Effector memory CD4-positive, alpha-beta T cell (primary cell): ENCODE results near the gene HDAC7.

Source experiments
- DNase-seq, 3 donors: peaks; one replicate each; pipeline ENCODE4 v3.0.0-alpha.2; 2020
- H3K27ac ChIP-seq: 2 replicates; pipeline ENCODE4 v1.7.0; 2013; ENCODE audit warnings: mild to moderate bottlenecking, low read length, moderate library complexity; ENCODE audit not compliant: insufficient read depth, poor library complexity, severe bottlenecking
- H3K27me3 ChIP-seq: replicated peaks from 2 replicates; pipeline ENCODE4 v1.7.0; 2013; ENCODE audit warnings: mild to moderate bottlenecking, low read length; ENCODE audit not compliant: insufficient read depth, control insufficient read depth, poor library complexity, severe bottlenecking
- H3K36me3 ChIP-seq: 2 replicates; pipeline ENCODE4 v1.7.0; 2013; ENCODE audit warnings: mild to moderate bottlenecking, low read length, moderate library complexity; ENCODE audit not compliant: control insufficient read depth, insufficient read depth
- H3K4me1 ChIP-seq: 2 replicates; pipeline ENCODE4 v1.7.0; 2013; ENCODE audit warnings: low read length, mild to moderate bottlenecking; ENCODE audit not compliant: control insufficient read depth, insufficient read depth, poor library complexity, severe bottlenecking
- H3K4me3 ChIP-seq: 2 replicates; pipeline ENCODE4 v1.7.0; 2013; ENCODE audit warnings: low read length, low read depth, mild to moderate bottlenecking; ENCODE audit not compliant: insufficient read depth, poor library complexity, severe bottlenecking
- H3K9me3 ChIP-seq: 2 replicates; pipeline ENCODE4 v1.7.0; 2013; ENCODE audit warnings: mild to moderate bottlenecking, low read length, moderate library complexity; ENCODE audit not compliant: control insufficient read depth

Gene HDAC7

DNA sequence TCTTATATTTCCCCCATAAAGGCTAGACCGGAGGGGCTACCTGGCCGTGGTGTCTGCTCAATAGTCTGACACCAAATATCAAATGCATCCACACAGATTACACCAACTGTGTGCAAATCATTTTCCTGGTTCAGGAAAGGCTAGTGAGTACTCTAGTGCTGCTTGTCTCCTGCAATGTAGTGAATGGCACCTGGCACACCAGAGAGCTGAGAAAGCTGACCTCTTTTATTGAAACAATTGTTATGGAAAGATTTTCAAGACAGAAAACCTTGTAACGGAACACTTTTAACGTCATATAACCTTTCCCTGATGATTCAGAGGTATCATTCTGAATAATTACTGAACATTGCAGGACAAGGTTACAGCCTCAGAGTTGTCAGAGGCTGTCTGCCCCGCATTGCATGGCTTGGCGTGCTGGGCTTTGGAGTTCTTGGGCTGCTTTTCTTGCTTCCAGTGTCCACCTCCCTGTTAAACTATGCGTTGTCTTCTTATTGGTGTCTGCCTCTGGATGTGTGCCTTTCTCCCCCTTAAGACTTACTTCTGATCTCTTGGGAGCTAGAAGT is 40.7 kb upstream of the HDAC7 start:
- no peaks in the 10 kb centered on the region for H3K36me3 ChIP-seq
- no peak for DNase-seq

GRCh38 chr12:47858511-47859266 is 39.0 kb upstream of the HDAC7 start:
- H3K27ac ChIP-seq, result no peak overlapping the region
- H3K36me3 ChIP-seq, result no peaks in the 10 kb centered on the region
- H3K27me3 ChIP-seq, result no peaks in the 10 kb centered on the region
- H3K4me3 ChIP-seq, result no peak overlapping the region
- no peaks in the 10 kb centered on the region for H3K9me3 ChIP-seq
- H3K4me1 ChIP-seq, result no peaks in the 10 kb centered on the region
- DNase-seq, result no peak

More for the DNA sequence above, 40.7 kb upstream of the HDAC7 start:
- H3K27me3 ChIP-seq, result no peaks in the 10 kb centered on the region
- H3K4me1 ChIP-seq, result no peaks in the 10 kb centered on the region
- no peaks in the 10 kb centered on the region for H3K9me3 ChIP-seq
- H3K27ac ChIP-seq, result no peak overlapping the region
- H3K4me3 ChIP-seq, result no peak overlapping the region

DNA sequence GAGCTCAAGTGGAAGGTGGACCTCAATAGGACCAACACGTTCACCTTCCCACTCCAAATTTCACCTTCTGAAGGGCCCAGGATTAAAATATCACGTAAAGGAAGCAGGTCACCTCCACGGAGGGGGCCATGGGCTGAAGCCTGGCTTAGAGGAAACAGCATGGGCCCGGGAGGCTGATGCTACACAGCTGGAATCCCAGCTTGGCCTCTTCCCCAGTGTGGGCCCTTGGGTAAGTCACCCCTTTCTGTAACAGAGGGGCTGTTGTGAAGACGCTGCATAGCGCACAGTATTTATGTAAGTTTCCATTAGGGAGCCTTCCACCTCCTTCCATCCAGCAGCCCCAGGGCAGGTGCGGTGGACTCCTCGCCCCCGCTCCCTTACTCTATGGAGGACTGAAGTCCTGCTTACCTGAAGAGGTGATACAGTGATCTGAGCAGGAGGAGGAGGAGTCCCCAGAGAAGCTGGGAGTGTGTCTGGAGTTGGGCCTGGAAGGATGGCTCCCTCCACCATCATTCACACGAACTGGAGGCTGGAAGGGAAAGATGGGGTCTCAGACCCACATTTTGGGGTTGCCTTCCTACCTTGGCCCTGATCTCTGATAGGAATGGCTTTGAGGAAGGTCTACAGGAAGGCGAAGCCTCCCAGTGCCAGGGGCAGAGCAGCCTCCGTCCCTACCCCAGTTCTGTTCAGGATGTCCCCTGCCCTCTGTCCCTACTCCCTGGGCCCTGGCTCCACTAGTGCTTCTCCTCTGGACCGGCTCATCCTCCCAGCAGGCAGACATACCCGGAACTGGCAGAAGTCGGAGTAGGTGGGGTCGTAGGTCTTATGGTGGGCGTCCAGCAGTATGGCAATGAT is 37.2 kb upstream of the HDAC7 start:
- Histone ChIP-seq H3K4me1 (no peaks in the 10 kb centered on the region), H3K36me3 (no peaks in the 10 kb centered on the region), H3K27ac (no peak overlapping the region)

DNA sequence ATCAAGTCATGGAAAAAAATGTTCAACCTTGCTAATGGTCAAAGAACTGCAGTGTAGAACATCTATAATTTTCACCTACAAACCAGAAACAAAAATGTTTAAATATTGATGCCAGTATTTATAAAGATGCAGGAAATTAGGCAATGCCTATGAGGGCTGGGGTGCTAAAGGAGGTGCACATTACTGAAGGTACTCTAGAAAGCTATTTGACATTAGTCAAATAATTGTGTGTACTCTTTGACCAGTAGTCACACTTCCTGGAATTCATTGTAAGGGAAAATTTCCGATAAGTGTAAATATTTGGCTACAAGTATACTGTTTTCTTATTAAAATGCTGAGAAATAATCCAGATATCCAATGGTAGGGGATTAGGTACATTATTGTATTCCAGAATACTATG is 36.4 kb upstream of the HDAC7 start:
- H3K27me3 ChIP-seq, result no peaks in the 10 kb centered on the region
- no peak overlapping the region for H3K4me3 ChIP-seq
- no peaks in the 10 kb centered on the region for H3K36me3 ChIP-seq
- H3K9me3 ChIP-seq, result no peaks in the 10 kb centered on the region
- H3K4me1 ChIP-seq, result no peaks in the 10 kb centered on the region
- no peak for DNase-seq
- no peak overlapping the region for H3K27ac ChIP-seq

More for the DNA sequence above, 37.2 kb upstream of the HDAC7 start:
- H3K4me3 ChIP-seq, result no peak overlapping the region
- no peaks in the 10 kb centered on the region for H3K27me3 ChIP-seq
- no peaks in the 10 kb centered on the region for H3K9me3 ChIP-seq
- no peak for DNase-seq

DNA sequence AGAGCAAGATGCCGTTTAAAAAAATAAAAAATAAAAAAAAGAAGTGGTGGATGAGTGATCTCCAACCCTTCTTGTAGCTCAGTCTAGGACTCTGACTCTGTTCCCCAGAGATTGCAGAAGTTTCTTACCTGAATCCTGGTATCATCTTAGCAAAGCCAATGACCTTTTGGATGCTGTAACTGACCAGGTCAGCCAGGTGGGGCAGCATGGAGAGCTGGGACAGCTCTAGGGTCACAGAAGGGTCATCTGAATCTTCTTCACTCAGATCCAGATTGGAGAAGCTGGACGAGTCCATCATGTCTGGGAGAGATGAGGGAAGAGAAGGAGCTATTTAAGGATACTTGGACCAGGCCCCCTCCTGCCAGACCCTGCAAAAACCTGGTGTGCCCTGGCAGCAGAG is 35.8 kb upstream of the HDAC7 start:
- H3K4me3 ChIP-seq, result no peak overlapping the region
- H3K36me3 ChIP-seq, result no peaks in the 10 kb centered on the region
- no peak for DNase-seq
- no peak overlapping the region for H3K27ac ChIP-seq
- no peaks in the 10 kb centered on the region for H3K4me1 ChIP-seq
- H3K27me3 ChIP-seq, result no peaks in the 10 kb centered on the region
- H3K9me3 ChIP-seq, result no peaks in the 10 kb centered on the region

DNA sequence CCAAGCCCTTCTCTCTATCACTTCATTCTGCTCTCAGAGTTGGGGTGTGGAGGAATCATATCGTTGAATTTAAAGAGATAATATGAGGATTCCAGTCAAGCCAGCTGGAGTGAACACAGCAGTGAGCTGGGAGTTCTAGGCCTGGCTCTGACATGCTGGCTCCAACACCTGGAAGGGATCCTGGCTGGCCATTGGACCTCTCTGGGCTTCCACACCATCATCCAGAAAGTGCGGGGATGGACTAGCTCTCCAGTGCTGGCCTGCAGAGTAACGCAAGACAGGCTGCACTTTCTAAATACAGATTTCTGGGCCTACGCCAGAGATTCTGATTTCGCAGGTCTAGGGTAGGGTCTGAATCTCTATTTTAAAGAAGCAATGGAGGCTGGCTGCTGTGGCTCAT is 34.8 kb upstream of the HDAC7 start:
- H3K9me3 ChIP-seq, result no peaks in the 10 kb centered on the region
- H3K27me3 ChIP-seq, result no peaks in the 10 kb centered on the region
- H3K4me3 ChIP-seq, result no peak overlapping the region
- DNase-seq, result no peak
- no peak overlapping the region for H3K27ac ChIP-seq
- H3K4me1 ChIP-seq, result no peaks in the 10 kb centered on the region
- no peaks in the 10 kb centered on the region for H3K36me3 ChIP-seq

- no peak overlapping the region for H3K4me3 ChIP-seq
- H3K4me1 ChIP-seq, result no peaks in the 10 kb centered on the region
- H3K36me3 ChIP-seq, result no peaks in the 10 kb centered on the region
- no peak overlapping the region for H3K27ac ChIP-seq
- no peak for DNase-seq
- no peaks in the 10 kb centered on the region for H3K9me3 ChIP-seq
- no peaks in the 10 kb centered on the region for H3K27me3 ChIP-seq
Measured at GRCh38 chr12:47852096-47852571, 32.4 kb upstream of the HDAC7 start.

DNA sequence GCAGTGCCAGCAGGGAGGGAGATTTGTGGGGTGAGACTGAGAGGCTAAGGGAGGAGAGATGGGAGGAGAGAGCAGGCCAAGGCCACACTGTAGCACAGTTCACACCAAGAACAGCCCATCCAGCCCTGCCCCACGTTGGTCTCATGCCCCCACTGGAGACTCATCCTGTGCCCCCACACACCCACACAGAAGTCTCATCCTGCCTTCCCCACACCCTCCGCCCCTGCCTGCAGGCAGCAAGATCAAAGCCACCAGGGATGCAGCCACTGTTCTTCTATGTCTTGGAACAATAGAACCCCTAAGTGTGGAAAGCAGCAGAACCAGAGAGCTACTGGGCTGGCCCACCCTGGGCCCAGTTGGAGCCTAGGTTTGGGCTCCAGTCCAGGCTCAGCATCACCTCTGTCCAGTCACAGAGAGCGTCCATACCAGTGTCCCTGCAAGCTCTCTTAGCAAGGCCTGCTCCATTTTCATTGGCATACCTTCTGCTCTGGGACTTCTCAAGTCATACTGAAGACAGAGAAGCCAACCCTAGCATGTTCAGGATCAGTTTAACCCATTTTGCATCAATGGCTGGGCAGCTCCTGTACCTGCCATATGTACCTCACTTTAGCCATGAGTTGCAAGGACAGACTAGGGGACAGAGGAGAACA is 31.7 kb upstream of the HDAC7 start:
- Histone ChIP-seq H3K4me3 (no peak overlapping the region), H3K4me1 (no peaks in the 10 kb centered on the region), H3K9me3 (no peaks in the 10 kb centered on the region), H3K27me3 (no peaks in the 10 kb centered on the region), H3K36me3 (no peaks in the 10 kb centered on the region), H3K27ac (no peak overlapping the region)
- no peak for DNase-seq

DNA sequence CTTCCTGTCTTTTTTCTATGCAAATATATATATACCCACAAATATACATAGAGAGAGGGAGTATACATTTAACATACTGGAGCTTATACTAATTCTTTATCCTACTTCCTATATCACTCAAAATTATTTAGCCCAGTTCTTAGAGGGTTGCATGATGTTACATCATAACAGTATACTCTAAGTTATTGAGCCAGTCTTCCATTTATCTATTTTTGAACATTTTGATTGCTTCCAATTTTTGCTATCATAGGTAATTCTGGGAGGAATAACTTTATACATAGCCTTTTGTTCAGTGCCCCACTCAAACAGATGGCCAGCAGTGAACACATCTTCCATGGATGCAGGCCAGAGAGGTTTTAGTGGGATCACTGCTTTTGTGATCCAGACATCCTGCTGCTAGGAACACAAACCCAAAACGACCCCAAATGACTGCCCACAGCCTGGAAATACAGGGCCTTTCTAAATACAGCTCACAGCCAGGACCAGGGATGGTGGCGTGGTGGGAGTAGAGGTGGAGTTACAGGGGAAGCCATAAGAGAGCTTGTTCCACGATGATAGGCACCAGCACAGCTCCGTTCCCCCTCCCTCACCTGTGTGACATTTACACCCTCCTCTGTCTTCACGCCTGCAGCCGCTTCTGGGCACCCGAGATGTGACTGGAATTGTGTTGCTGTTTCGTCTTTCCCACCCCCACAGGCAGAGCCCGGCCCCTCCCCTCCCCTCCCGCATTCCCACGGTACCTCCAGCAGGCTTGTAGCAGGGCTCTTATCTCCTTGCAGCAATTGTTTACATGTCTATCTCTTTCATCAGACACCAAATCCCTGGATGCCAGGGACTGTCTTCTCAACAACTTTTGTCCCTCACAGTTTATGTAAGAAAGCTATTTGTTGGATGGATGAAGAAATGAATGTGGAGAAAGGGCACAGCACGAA is 30.7 kb upstream of the HDAC7 start:
- Histone ChIP-seq H3K27ac (no peak overlapping the region), H3K36me3 (no peaks in the 10 kb centered on the region), H3K9me3 (no peaks in the 10 kb centered on the region), H3K27me3 (no peaks in the 10 kb centered on the region), H3K4me3 (no peak overlapping the region), H3K4me1 (no peaks in the 10 kb centered on the region)
- DNase-seq, result no peak
